Stomach (tissue), 9 donors: ENCODE data around the gene TMOD1. TPM values are rescaled to one million over a fixed set of nuclear protein-coding genes. Genes with fewer than 3 reads are reported as not detected.

ENCODE experiments used
- DNase-seq, 2 donors: peaks; one replicate each; pipeline versions ENCODE4 v3.0.0 to v3.0.0-alpha.2; 2013 to 2019
- H3K27ac ChIP-seq, 5 donors: fragments of 200-600 bp in 4 of 5; sonication (generic) in 4 of 5; one replicate each; pipeline ENCODE4 v1.5.1; 2013 to 2019; ENCODE audit warnings: mild to moderate bottlenecking in 1 of 5, moderate library complexity in 1 of 5
- H3K27me3 ChIP-seq, 3 donors: fragments of 200-600 bp; sonication (generic); one replicate each; pipeline ENCODE4 v1.5.1; 2017 to 2019; ENCODE audit warnings: mixed run types in 1 of 3
- H3K36me3 ChIP-seq, 4 donors: fragments of 200-600 bp; sonication (generic); 1 replicate in 3 of 4; 2 replicates in 1 of 4; pipeline ENCODE4 v1.5.1; 2016 to 2019
- H3K4me1 ChIP-seq, 4 donors: fragments of 200-600 bp; sonication (generic); one replicate each; pipeline ENCODE4 v1.5.1; 2016 to 2019
- H3K4me3 ChIP-seq, 4 donors: fragments of 200-600 bp; sonication (generic) in 3 of 4; one replicate each; pipeline ENCODE4 v1.5.1; 2016 to 2019; ENCODE audit warnings: mild to moderate bottlenecking in 1 of 4
- H3K9me3 ChIP-seq, 4 donors: fragments of 200-600 bp; sonication (generic); one replicate each; pipeline ENCODE4 v1.5.1; 2016 to 2019
- CTCF ChIP-seq, 7 experiments: fragments of 450-650 bp in 4 of 7; fragments of 200-600 bp in 3 of 7; sonication (generic) in 3 of 7; IDR thresholded peaks; one replicate each; pipeline ENCODE4 v1.5.1; 2016 to 2019; ENCODE audit warnings: antibody characterized with exemption in 7 of 7, control low read depth in 2 of 7, mild to moderate bottlenecking in 1 of 7
- EP300 ChIP-seq: sonication (generic); formaldehyde crosslinking; IDR thresholded peaks from one replicate; pipeline ENCODE4 v1.6.1; 2017; ENCODE audit warnings: antibody characterized with exemption
- POLR2A ChIP-seq, 4 donors: fragments of 450-650 bp; IDR thresholded peaks; one replicate each; pipeline ENCODE4 v1.6.1; 2016; ENCODE audit warnings: antibody characterized with exemption in 4 of 4, control low read depth in 2 of 4, mild to moderate bottlenecking in 1 of 4, moderate library complexity in 1 of 4
- POLR2AphosphoS5 ChIP-seq, 3 donors: sonication (generic); formaldehyde crosslinking; IDR thresholded peaks; one replicate each; pipeline ENCODE4 v1.6.1; 2016; ENCODE audit warnings: antibody characterized with exemption in 3 of 3
- WGBS, 5 donors: extraction: QIAGEN DNeasy Blood & Tissue Kit in 3 of 5; methylation state at CpG; one replicate each; pipeline versions ENCODE4 v1.1.5 to v1.1.7; 2013 to 2018; 5-methylcytosine and 5-hydroxymethylcytosine counted together
- intact Hi-C: fragments of 100-400 bp; cut with DNase I; formaldehyde crosslinking; loops from one replicate; pipeline ENCODE4 v1.15.1; 2023; ENCODE audit warnings: low total_unique reads
- polyA plus RNA-seq, 3 donors: library from polyadenylated mRNA; stranded (reverse); fragments of 200-250 nt; gene quantifications; one replicate each; pipeline ENCODE4 v1.2.3, GENCODE V29; 2013
- total RNA-seq, 5 donors: library from RNA; depleted of rRNA; stranded (reverse); fragments of >200 nt; gene quantifications; one replicate each; pipeline versions ENCODE4 v1.1.0 to v1.2.3, GENCODE V29; 2014 to 2016
- donor health status: healthy with polysubstance abuse.
- donor health status: Bipolar disorder and iron deficiency.
- donor health status: healthy.

TMOD1 gene
- total and polyA plus RNA-seq, 8 donors, result 4.6 to 34.8 (median 11.2) TPM

GRCh38 chr9:97550386-97550785 lies 48.9 kb downstream of the TMOD1 start:
- Histone ChIP-seq H3K4me3 (no peak overlapping the region), H3K27ac (no peak overlapping the region), H3K9me3 (no peaks in the 10 kb centered on the region), H3K27me3 (no peaks in the 10 kb centered on the region), H3K36me3 (peaks cover 5 to 52% (median 42%) of the 10 kb centered on the region in 4 donors), H3K4me1 (no peaks in the 10 kb centered on the region)
- TF ChIP-seq CTCF (IDR thresholded peaks at IDR 0.05) (no peak), POLR2A (IDR thresholded peaks at IDR 0.05) (no peak), POLR2AphosphoS5 (IDR thresholded peaks at IDR 0.05) (no peak), EP300 (no peak)
- intact Hi-C loops, result no loop called here
- 79 to 93% (median 89%) methylated on average over 1 of the region's 1 CpG for WGBS, 5 donors
- DNase-seq, result no peak

DNA sequence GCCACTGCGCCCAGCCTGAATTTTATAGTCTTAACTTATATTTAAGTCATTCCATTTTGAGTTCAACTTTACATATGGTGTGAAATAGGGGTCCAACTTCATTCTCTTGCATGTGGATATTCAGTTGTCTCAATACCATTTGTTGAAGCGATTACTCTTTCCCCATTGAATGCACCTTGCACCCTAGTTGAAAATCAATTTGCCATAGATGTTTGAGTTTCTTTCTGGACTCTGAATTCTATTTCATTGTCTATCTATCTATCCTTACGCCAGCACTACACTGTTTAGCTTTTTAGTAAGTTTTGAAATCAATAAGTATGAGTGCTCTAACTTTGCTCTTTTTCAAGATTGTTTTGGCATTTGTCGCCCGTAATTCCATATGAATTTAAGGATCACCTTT lies 49.8 kb downstream of the TMOD1 start:
- no peaks in the 10 kb centered on the region for H3K9me3 ChIP-seq
- H3K27ac ChIP-seq, result no peak overlapping the region
- TF ChIP-seq EP300 (no peak), POLR2A (IDR thresholded peaks at IDR 0.05) (no peak), POLR2AphosphoS5 (IDR thresholded peaks at IDR 0.05) (no peak), CTCF (IDR thresholded peaks at IDR 0.05) (no peak)
- peaks cover 4 to 9% (median 5%) of the 10 kb centered on the region in 4 donors for H3K4me1 ChIP-seq
- DNase-seq, result no peak
- no peak overlapping the region for H3K4me3 ChIP-seq
- WGBS, 5 donors, result 95 to 99% (median 95%) methylated on average over 5 of the region's 5 CpGs
- H3K27me3 ChIP-seq, result no peaks in the 10 kb centered on the region
- intact Hi-C loops, result no loop called here
- H3K36me3 ChIP-seq, result peaks cover 5 to 51% (median 40%) of the 10 kb centered on the region in 4 donors

GRCh38 chr9:97553141-97553540 lies 51.7 kb downstream of the TMOD1 start:
- 79 to 93% (median 90%) methylated on average over 6 of the region's 6 CpGs for WGBS, 5 donors
- H3K4me3 ChIP-seq, result no peak overlapping the region
- H3K36me3 ChIP-seq, result peaks cover 5 to 35% (median 26%) of the 10 kb centered on the region in 4 donors
- intact Hi-C loops, result no loop called here
- H3K27ac ChIP-seq, result no peak overlapping the region
- DNase-seq, result no peak
- TF ChIP-seq CTCF (IDR thresholded peaks at IDR 0.05) (no peak), EP300 (no peak), POLR2A (IDR thresholded peaks at IDR 0.05) (no peak), POLR2AphosphoS5 (IDR thresholded peaks at IDR 0.05) (no peak)
- H3K27me3 ChIP-seq, result no peaks in the 10 kb centered on the region
- peaks cover 17 to 27% (median 23%) of the 10 kb centered on the region in 4 donors for H3K4me1 ChIP-seq
- H3K9me3 ChIP-seq, result no peaks in the 10 kb centered on the region

DNA sequence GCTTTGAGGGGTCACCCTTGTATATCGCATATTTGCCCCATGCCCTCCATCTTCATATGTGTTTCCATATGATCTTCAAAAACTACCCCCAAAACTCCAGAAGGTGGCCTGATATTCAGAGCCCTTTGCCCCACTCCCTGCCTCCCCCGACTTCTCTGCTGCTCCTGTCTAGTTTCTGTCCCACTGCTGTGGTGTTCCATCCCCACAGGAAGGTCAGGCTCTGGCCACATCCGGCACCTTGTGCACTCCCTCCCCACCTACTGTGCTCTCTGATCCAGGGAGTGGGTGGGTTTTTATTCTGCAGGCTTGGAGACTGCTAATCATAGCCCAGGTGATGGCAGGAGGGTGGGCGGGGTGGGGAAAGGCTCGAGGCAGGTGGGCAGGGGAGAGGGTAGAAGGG lies 52.4 kb downstream of the TMOD1 start:
- 76 to 90% (median 82%) methylated on average over 5 of the region's 5 CpGs for WGBS, 5 donors
- DNase-seq, result no peak
- no peaks in the 10 kb centered on the region for H3K27me3 ChIP-seq
- no peak for TF ChIP-seq POLR2A (IDR thresholded peaks at IDR 0.05)
- no peak for TF ChIP-seq POLR2AphosphoS5 (IDR thresholded peaks at IDR 0.05)
- TF ChIP-seq CTCF (IDR thresholded peaks at IDR 0.05), result no peak
- TF ChIP-seq EP300, result no peak
- H3K36me3 ChIP-seq, result peaks cover 5 to 28% (median 21%) of the 10 kb centered on the region in 4 donors
- peaks cover 24 to 33% (median 30%) of the 10 kb centered on the region in 4 donors for H3K4me1 ChIP-seq
- H3K4me3 ChIP-seq, result no peak overlapping the region
- intact Hi-C loops, result no loop called here
- no peaks in the 10 kb centered on the region for H3K9me3 ChIP-seq
- no peak overlapping the region for H3K27ac ChIP-seq
